Colon (tissue), 2 donors: Measurements from ENCODE around the gene CD74.
"Not testable (repeated sequence)": the region's sequence is repeated elsewhere in the genome, so short reads cannot be mapped to it uniquely, and the experiment has no call there.

Experiments used
- FAIRE-seq: peaks from 2 replicates; lab custom pipeline; 2012; peaks lifted over from hg19 to GRCh38; lab: Jason Lieb, UNC
- donor health status: control.
- donor health status: control.

The CD74 gene

DNA sequence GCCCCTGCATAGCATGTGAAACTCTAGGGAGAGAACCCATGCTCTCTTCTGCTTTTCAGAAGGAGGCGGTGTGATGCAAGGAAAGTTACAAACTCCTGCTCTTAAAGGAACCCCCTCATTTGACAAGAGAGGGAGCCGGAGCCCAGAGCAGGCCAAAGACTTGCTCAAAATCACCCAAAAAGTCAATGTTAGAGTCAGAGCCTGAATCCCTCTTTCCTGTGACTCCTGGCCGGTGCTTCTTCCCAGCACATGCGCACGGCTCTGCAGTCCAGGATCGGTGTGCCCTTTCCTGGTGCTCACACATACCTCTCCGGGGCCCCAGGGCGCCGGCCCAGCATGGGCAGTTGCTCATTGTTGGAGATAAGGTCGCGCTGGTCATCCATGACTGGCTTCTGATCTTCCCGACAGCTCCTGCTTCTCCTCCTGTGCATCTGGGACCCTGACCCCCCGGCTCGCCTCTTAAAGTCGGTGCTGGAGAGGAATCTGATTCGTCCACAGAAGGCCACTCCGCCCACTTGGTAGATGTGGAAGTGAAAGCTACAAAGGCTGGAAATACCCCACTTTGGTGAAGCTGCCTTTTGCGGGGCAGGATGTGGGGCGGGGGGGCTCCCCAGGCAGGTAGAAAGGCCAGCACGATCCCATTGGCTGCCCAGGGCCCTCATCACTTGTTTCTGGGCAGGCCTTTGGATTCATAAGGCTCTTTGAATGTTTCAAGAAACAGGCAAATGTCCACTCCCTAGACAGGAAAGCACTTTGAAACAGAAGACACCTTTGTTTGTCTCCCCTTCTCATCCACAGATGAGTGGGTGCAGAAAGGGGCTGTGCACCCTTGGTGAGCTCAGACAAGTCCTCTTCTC, at the start of gene CD74:
CD74 (minus strand) TSS at position 592 of the 857 bp plus-strand sequence; CDS start at position 431, 161 bp downstream.
- FAIRE-seq: no peak

DNA sequence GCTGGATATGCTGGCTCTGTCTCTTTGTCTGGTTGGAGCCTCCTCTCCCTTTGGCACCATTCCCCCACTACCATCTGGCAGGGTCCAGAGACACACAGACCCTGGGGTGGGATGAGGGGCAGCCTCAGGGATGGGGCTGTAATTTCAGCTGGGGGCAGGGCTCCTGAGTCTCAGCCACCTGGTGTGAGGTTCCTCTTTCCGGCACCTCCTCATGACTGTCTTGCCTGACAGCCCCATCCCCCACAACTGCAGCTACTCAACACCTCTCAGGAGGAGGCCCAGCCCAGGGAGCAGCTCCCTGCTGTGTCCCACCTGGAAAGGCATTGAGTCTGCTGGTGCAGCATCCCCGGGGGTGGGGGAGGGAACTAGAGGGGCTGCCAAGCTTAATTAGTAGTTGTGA, 48.5 kb upstream of the CD74 start:
- FAIRE-seq: no peak

DNA sequence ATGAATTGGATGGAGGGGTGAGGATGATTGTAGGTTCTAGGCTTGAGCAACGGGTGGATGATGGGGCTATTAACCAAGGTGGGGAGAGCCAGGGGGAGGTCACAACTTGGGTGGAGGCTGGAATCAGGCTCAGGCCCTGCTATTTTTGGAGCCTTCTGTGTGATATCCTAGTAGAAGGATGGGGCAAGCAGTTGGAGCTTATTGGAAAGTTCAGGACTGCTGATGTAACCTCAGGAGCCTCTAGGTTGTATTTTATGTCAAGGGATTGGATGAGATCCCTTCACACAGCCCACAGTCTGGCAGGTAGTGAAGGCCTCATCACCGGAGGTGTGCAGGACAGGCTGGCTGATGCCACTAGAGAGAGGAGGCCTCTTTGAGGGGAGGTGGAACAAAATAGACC, 48.1 kb upstream of the CD74 start:
- FAIRE-seq: no peak

DNA sequence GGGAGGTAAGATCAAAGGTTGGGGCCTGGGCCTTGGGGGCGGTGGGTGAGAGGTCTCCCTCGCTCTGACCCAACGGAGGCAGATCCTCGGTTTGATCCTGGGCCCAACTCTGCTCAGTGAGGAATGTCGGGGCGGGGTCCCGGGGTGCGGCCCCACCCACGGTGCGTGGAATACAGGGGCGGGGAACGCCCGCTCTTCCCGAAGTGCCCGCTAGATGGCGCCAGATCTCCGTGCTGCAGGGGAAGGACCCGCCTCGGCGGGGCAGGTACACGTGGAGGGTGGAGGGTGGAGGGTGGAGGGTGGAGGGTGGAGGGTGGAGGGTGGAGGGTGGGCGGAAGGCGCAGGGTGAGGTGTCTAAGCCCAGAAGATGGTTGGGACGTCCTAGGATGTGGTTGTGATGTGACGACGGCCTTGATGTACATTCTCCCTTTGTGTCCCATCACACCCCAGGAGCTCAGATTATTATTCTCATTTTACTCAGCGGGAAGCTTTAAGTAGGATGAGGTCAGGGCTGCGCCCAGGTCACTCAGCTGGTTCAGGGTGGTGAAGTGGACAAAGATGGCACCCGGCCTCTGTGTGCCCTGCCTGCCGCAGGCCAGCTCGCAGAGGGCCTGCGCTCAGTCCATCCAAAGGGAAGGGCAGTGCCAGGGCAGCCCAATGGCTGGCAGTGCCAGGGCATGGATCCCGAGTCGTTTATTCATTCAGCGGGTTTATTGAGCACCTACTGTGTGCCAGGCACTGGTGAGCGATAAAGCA, 46.3 kb upstream of the CD74 start:
- FAIRE-seq: no peak

DNA sequence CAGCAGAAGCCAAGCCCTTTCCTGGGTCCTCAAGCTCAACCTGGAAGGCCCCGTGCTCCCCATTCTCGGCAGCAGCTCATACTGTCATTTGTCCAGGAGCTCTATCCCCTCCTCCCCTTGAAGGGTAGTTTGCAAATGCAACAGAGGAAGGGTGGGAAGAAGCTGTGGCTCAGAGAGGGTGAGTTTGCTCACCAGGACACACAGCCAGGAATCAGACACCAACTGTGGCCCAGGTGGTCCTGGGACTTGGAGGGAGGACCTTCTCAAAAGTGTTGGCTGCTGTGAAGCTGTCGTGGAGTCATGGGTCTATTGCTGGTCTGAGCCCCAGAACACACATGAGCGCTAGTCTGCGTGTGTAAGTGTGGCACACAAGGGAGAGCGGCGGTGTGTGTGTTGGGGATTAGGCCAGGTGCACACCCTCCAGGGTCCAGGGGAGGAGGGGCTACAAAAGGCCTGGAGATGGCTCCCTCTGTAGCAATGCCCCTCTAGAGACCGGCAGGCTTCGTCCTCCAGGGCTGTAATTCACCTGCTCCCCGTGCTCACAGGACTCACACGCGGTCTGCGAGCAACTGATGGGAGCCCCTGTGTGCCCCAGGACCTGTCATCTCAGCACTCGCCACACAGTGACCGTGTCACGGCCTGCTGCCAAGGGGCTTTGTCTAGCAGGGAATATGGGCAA, 45.0 kb upstream of the CD74 start:
- FAIRE-seq: no peak

DNA sequence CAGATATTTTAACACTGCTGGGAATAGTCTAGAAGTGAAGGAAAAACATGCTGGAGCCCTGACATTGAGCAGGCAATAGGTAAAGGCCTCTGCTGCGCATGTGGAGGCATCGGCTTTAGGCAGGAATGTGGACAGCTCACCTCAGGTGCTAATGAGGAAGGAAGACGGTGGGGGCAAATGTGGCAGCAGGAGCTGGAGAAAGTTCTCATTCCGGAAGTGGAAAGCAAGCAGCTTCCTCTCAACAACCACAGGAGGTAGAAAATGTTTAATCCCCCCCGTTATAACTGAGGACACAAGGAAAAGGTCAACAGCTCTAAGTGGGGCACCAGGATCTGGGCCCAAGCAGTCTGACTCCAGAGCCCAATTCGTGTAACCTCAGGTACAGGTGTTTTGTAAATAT, 44.4 kb upstream of the CD74 start:
- no peak for FAIRE-seq

DNA sequence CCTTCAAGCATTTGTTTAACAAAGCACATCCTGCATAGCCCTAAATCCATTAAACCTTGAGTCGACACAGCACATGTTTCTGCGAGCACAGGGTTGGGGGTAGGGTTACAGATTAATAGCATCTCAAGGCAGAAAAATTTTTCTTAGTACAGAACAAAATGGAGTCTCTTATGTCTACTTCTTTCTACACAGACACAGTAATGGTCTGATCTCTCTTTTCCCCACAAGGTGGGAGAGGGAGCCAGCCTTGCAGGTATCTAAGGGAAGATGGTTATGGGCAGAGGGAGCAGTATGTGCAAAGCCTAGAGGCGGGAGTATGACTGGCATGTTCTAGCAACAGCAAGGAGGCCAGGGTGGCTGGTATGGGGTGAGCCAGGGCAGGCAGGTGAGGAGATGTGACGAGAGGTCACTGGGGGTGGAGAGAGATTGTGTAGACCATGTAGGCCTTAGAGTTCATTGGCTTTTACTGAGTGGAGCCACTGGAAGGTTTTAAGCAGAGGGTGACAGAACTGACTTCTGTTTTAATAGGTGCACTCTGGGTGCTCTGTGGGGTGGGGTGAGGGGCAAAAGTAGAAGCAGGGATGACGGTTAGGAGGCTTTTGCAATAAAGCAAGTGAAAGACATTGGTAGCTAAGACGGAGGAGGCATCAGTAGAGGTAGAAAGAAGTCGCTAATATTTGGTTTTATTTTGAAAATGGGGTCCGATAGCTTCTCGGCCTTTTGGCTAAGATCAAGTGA, 42.0 kb upstream of the CD74 start:
- FAIRE-seq: no peak

DNA sequence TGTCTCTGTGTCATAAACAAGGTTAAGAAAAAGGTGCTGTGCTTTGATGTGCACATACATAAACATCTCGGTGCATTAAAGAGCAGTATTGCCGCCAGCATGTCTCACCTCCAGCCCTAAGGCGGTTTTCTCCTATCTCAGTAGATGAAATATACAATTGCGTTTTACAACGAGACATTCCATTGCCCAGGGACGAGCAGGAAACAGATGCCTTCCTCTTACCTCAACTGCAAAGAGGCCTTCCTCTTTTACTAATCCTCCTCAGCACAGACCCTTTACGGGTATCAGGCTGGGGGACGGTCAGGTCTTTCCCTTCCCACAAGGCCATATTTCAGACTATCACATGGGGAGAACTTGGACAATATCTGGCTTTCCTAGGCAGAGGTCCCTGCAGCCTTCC, 41.3 kb upstream of the CD74 start:
- not testable (repeated sequence) for FAIRE-seq

DNA sequence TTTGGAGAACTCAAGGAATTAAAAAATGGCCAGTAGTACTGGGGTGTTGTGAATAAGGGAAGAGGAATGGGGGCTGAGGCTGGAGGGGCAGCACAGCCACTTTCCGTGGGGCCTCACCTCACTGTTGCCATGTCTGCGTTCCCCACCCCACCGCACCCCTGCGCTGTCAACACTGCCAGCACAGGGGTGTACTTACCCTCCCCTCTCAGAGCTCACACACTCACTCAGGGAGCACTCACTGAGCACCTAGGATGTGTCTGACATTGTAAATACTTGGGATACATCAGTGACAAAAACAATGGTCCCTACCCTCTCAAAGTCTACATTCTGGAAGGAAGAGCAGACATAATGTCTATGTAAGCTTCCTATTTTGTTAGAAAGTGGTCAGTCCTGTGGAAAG, 40.2 kb upstream of the CD74 start:
- FAIRE-seq: no peak

DNA sequence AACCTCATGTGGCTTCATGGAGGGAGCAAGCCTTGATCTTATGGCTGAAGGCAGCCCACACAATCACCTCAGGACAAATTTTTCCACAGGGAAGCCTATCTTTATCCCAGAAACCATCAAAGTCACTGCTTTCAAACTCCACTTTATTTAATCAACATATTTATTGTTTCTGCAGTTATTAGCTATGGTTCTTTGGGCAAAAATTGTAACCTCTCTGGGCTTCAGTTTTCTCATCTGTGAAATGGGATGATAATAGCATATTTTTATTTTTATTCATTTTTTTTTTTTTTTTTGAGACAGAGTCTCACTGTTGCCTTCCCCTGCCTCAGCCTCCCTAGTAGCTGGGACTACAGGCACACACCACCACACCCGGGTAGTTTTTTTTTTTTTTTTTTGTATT, 38.9 kb upstream of the CD74 start:
- FAIRE-seq: no peak

DNA sequence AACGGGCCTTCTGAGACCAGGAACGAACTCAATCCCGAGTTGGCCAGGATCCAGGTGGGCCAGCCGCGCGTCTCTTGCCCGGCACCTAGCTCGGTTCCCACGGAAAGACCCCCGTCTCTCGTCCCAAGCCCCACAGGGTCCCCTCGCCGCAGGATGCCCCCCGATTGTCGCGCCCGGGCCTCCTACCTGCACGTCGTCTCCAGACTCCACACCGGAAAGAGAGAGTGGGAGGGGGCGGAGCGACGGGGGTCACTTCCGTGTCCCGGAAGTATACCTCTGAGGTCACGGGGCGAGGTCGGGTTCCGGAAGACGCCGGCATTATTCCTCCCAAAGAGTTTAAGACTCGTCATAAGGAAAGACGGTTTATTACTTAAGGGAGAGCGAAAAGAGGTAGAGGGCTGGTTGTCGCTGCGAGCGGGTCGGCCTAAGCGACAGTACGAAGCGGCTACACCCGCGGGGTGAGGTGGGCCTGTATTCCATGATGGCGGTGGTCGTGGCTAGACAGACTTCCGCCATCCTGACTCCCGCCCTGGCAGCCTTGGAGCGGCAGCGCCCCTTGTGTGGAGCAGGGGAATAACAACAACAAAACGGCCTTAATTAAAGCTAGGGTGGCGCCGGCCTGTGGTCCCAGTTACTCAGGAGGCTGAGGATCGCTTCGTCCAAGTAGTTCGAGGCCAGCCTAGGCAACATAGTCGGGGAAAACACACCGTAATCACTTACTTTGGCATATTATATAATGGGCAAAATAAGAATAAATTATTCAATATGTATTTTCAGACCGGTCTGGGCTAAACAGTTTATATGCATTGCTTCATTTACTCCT, 37.0 kb upstream of the CD74 start, which contains the start of gene RPS14:
RPS14 (minus strand) TSS at position 223 of the 823 bp plus-strand sequence. CDS start 2,006 bp downstream, outside the sequence.
- no peak for FAIRE-seq

DNA sequence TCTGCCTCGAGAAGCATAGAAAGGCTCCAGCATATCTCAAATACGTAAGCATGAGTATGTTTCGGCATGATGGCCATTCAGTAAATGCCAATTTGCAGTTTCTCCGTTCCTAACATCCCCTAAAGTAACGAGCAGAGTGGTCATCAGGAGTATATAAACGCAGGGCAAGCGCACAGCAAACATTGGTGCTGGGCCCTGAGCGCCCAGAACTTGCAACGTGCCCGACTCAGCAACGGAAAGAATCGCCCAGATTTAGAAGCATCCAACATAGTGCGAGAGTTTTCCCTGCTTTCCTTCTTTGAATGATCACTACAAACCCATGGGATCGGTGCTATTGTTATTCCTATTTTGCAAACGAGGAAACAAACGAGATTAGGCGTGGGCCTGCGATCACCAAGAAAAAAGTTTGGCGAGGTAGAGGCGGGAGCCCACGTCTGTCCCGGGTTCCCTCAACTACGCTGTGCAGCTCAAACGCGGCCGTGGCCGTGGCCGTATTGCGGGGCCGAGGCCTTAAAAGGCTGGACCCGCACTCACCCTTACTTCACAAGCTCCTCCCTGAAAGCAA, 36.3 kb upstream of the CD74 start:
- FAIRE-seq: no peak

DNA sequence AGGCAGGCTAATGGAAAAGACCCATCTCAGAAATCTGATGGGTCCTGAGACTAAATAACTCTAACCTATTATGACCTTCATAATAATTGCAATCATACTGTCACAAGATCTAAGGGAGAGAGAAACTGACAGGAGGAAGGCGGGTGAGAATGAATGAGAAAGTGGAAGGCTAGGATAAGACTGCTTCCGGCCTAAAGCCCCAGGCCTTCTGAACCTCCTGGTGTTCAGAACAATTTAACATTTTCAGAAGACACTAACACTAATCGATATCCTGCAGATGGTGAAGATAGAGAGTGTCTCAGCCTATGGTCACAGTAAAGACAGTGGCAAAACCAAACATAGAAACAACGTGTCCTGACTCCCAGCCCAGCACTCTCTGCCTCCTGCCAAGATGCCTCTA, 35.6 kb upstream of the CD74 start:
- FAIRE-seq: no peak

DNA sequence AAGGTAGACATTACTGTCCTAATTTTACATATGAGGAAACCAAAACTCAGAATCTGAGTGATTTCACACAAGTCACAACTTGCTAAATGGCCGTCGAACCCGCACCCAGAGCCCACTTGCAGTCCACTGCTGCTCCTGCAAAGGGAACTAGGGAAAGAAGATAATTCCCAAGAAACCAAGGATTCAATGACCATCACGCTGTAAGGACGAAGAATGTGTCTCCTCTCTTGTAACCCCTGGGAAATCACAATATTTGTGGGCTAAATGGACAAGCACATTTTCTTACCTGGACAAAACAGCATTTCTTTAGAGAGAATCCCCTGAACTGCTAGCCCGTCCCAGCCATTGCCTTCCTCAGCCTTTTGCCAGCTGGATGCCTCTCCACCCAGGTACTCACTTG, 34.5 kb upstream of the CD74 start:
- FAIRE-seq: no peak

DNA sequence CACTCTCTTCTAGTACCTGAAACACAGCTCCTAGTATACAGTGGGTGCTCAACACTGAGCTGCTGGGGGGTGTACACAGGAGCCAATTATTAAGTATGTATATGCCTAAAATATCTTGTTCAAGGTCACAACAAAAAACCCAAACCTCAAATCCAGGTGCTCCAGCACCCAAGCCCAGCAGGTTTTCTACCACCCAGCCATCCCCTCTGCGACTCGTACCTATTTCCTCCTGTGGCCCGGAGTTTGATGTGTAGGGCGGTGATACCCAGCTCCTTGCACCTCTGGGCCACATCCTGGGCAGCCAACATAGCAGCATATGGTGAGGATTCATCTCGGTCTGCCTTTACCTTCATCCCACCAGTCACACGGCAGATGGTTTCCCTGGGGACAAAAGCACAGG, 33.9 kb upstream of the CD74 start:
- FAIRE-seq: no peak

DNA sequence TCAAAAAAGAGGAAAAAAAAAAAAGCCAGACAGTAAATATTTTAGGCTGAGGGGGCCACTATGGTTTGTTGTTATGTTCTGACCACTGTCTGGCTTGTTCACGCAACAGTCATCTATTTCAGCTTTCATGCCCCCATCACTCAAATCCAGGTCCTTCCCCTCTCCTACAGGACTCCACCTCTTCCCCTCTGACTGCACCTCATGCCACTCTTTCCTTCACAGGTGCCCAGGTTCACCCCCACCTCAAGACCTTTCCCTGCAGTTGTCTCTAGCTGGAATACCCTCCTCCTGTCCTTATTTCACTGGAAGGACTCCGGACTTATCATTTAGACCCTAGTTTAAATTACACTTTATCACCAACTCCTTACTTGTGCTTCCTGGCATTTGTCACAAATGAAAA, 33.4 kb upstream of the CD74 start:
- FAIRE-seq: no peak

DNA sequence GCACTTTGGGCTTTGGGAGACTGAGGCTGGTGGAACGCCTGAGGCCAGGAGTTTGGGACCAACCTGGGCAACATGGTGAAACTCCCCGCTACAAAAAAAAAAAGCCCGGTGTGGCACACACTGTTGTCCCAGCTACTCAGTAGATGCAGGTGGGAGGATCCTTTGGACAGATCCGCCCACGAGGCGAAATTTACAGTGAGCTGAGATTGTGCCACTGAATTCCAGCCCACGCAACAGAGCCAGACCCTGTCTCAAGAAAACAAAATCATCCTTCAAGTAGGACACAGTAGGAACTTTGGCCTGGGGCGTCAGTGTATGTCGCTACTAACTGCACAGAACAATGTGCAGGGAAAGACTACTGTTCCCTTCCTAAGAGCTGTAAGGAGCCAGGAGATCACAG, 32.1 kb upstream of the CD74 start:
- no peak for FAIRE-seq

DNA sequence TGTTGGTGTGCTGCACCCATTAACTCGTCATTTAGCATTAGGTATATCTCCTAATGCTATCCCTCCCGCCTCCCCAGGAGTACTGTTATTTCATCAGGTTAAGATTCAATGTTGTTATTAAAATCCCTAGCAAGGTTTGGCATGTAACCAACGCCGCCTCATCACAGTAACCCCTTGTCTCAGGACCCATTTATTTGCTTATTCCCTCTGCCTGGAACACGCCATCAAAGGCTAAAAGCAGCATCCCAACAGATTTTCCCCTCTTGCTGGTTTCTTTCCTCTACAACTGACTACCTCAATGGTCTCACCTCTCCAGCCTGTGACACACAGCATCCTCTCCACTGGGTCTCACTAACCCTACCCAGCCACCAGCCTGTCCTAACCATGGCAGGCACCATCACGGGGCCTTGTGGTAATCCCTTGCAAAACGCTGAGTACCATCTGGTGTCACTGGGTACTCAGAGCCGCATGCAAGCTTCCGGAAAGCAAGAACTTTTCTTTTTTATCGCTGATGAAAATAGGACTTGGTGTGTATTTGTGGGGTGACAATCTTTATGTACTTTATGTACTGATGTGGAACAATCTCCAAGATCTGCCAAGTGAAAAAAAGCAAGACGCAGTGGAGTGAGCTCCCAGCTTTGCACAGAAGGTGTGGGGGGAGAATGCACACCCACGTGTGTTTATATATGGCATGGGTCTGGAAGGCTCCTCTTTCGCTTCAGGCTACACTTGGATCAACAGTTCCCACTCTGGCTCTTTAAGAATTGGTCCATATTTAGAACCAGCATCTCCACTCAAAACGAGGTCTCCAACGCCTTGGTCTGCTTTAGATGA, 30.7 kb upstream of the CD74 start:
- no peak for FAIRE-seq

DNA sequence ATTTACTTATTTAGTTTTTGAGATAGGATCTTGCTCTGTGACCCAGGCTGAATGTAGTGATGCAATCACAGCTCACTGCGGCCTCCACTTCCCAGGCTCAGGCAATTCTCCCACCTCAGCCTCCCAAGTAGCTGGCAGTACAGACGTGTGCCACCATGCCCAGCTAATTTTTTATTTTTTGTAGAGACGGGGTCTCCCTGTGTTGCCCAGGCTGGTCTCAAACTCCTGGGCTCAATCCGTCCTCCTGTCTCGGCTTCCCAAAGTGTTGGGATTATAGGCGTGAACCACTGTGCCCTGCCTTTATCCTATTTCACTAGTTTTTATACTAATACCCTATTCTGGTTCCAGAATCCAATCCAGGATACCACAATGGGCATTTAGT, 30.0 kb upstream of the CD74 start:
- FAIRE-seq: no peak
